Measurements from ENCODE around the gene NTF3.
"Not testable (repeated sequence)": the region's sequence is repeated elsewhere in the genome, so short reads cannot be mapped to it uniquely, and the experiment has no call there.

NTF3 gene

GRCh38 chr12:5514016-5514415 is 82.1 kb downstream of the NTF3 start:
- no peak for DNase-seq

GRCh38 chr12:5514545-5514944 is 82.6 kb downstream of the NTF3 start:
- DNase-seq, result no peak

- no peak for DNase-seq
Measured at GRCh38 chr12:5515458-5515857, 83.5 kb downstream of the NTF3 start.

GRCh38 chr12:5516371-5517241 is 84.7 kb downstream of the NTF3 start:
- DNase-seq, result no peak

GRCh38 chr12:5518584-5519365 is 86.9 kb downstream of the NTF3 start:
- DNase-seq, result no peak

DNA sequence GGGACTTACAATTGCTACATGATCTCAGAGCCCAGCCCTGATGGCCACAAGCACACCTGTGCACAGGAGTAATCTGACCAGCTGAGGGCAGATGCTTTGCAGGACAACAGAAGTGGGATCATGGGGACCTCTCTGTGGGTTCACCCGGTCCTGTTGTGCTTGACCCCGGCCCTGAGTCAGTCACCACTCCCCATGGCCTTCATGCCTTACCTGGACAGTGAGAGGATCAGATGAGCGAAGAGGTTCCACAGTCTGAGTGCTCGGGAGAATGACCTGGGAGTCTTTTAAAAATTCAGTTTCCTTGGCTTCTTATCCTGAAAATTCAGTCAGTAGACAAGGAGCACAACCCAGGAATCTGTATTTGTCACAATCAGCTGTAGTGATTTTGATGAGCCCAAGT is 88.1 kb downstream of the NTF3 start:
- DNase-seq, result no peak

DNA sequence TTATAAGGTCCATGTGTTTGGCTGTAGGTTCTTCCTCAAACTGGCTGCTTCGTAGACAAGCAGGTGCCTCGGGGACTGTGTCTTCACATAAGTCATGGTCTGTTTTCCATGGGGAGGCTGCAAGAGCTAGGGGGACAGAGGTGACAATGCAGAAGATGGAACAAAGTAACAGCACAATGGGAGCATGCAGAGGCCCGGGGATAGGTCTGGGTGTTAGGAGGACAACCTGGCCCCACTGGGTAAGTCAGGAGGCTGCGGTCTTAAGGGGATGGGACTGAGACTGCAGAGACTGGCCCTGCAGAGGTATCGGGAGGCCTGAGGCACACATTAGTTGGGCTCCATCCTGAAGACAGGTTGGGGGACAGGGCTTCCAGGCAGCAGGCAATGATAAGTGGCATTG is 88.9 kb downstream of the NTF3 start:
- no peak for DNase-seq

- DNase-seq, result no peak
Measured at GRCh38 chr12:5521456-5522325, 89.8 kb downstream of the NTF3 start.

GRCh38 chr12:5522432-5523335 is 90.8 kb downstream of the NTF3 start:
- no peak for DNase-seq

- DNase-seq, result no peak
Measured at GRCh38 chr12:5523396-5524115, 91.6 kb downstream of the NTF3 start.

- no peak for DNase-seq
Measured at GRCh38 chr12:5524116-5524768, 92.3 kb downstream of the NTF3 start.

- no peak for DNase-seq
Measured at GRCh38 chr12:5524769-5525436, 93.0 kb downstream of the NTF3 start.

- no peak for DNase-seq
Measured at GRCh38 chr12:5525783-5526367, 94.0 kb downstream of the NTF3 start.

DNA sequence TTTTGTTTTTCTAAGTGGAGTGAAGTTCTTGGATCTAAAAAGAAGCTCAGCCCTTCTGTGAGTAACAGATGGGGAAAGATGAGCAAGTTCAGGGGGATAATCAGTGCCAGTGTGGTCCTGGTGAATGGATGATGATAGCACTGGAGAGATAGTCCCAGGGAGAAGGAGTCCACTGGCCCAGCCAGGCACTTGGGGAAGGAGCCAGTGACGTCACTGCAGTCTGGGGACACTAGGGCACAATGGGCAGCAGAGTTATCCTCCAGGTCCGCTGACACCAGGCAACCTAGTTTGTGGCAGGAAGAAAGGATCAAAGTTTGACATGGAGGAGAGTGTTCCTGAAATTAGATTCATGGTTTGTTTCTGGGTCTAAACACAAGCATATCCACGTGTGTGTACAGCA is 101.5 kb downstream of the NTF3 start:
- no peak for DNase-seq

DNA sequence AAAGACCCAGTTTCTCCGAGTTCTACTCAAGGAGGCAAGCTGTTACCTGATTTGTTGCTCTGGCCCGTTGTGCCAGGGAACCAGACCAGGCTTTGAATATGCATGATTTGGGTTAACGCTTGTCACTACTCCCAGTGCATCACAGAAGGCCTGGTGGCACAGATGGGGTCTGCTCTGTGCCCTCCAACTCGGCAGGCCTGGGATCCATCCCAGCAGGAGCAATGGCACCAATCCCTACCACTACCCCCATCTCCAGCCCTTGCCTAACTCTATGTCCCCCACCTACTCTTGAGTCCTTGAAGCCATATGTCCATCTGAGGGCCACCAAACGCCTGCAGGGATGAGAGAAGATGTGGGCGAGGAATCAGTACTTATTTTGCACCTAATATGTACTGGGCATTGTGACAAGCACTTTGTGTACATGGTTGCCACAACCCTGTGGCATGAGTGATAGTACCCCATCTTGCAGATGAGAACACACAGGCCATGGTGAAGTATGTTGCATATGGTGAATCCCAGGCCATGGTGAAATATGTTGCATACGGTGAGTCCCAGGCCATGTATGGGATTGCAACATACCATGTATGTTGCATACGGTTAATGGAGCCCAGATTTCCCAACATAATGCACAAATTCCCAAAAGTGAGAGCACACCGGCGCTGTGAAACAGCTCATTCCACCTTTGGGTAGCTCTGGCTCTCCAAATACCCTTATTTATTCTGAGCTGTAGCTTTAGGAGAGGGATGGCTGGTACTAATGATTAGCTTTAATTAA is 102.7 kb downstream of the NTF3 start:
- no peak for DNase-seq

DNA sequence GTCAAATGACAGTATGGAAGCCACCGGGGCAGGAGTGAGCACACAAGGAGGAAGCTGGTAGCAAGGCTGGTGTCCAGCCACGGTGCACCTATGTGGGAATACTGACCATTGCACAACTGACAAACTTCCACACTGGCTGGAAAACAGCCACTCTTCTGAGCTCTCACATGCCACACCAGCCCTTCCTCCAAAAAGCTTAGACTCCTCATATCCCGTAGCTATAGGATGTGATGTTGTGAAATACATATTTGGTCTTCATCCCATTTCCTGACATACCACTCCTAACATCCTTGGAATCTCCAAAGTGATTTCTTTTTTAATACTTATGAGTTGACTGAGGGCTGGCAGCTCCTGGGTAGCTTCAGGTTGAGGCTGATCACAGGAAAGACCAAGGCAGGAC is 103.6 kb downstream of the NTF3 start:
- DNase-seq, result no peak

GRCh38 chr12:5537026-5537615 is 105.2 kb downstream of the NTF3 start:
- not testable (repeated sequence) for DNase-seq

DNA sequence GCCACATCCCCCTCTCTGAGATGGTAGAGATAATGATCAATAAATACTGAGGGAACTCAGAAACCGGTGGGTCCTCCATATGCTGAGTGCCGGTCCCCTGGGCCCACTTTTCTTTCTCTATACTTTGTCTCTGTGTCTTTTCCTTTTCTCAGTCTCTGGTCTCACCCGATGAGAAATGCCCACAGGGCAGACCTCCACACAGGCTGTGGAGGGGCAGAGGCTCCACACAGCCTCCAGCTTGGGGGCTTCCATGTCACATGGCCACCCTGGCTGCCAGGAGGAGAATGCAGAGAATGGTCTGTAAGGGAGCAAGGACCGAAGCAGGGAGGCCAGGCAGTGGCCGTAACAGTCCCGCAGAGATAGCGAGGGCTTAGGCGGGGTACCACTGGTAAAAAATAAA is 105.9 kb downstream of the NTF3 start:
- DNase-seq, result no peak

Measured in stimulated activated CD4-positive, alpha-beta T cell treated with anti-CD3 and anti-CD28 coated beads, Interleukin-4, amount 100 ng/mL, for 24 hours (primary cell).